Nephron (organoid): ENCODE data around the gene LHX3.

Source experiments
- H3K27ac Mint-ChIP-seq, 3 experiments: 2 replicates each; pipeline ENCODE4 v1.8.0; 2020; ENCODE audit warnings: mixed read lengths in 3 of 3, mild to moderate bottlenecking in 2 of 3, moderate library complexity in 1 of 3
- H3K27me3 Mint-ChIP-seq: 2 replicates; pipeline ENCODE4 v1.8.0; 2021; ENCODE audit warnings: low read depth, mild to moderate bottlenecking, moderate library complexity, mixed read lengths
- H3K36me3 Mint-ChIP-seq: 2 replicates; pipeline ENCODE4 v1.8.0; 2020; ENCODE audit warnings: low read depth, mixed read lengths
- H3K4me1 Mint-ChIP-seq: 2 replicates; pipeline ENCODE4 v1.8.0; 2020; ENCODE audit warnings: mixed read lengths
- H3K4me3 Mint-ChIP-seq, 3 experiments: 2 replicates each; pipeline ENCODE4 v1.8.0; 2020; ENCODE audit warnings: mild to moderate bottlenecking in 3 of 3, mixed read lengths in 3 of 3, moderate library complexity in 2 of 3
- H3K9me3 Mint-ChIP-seq: 2 replicates; pipeline ENCODE4 v1.8.0; 2020; ENCODE audit warnings: mixed read lengths
- TF ChIP-seq, protein P1 (sequence below), 3 experiments: fragments of 200-600 bp; sonication (generic); IDR thresholded peaks; one replicate each; pipeline ENCODE4 v1.5.0; 2021; ENCODE audit warnings: antibody characterized with exemption in 3 of 3; ENCODE audit not compliant: unreplicated experiment in 3 of 3

The LHX3 gene

DNA sequence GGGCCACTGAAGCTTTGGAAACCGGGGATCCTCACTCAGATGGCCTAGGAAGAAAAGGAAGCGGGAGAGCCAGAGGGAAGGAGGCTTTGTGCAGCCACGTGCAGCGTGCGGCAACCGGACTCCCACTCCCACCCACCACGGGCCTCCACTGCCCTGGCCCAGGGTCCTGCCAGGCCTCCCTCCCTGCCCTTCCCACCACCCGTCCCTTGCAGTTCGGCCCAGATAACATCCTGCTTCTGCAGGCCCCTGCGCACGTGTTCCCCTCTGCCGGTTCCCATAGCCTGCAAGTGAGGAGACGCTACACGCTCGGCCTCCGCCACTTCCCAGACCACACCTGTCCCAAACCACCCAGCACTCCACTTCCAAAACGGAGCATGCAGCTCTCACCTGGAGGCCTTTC, 4.3 kb upstream of the LHX3 start:
- Mint-ChIP-seq H3K36me3 (peaks cover 37% of the 10 kb centered on the region), H3K9me3 (no peaks in the 10 kb centered on the region), H3K27ac (no peak overlapping the region), H3K4me3 (no peak overlapping the region), H3K4me1 (peaks cover 20% of the 10 kb centered on the region), H3K27me3 (peaks cover 26% of the 10 kb centered on the region)
- TF ChIP-seq, protein P1, sequence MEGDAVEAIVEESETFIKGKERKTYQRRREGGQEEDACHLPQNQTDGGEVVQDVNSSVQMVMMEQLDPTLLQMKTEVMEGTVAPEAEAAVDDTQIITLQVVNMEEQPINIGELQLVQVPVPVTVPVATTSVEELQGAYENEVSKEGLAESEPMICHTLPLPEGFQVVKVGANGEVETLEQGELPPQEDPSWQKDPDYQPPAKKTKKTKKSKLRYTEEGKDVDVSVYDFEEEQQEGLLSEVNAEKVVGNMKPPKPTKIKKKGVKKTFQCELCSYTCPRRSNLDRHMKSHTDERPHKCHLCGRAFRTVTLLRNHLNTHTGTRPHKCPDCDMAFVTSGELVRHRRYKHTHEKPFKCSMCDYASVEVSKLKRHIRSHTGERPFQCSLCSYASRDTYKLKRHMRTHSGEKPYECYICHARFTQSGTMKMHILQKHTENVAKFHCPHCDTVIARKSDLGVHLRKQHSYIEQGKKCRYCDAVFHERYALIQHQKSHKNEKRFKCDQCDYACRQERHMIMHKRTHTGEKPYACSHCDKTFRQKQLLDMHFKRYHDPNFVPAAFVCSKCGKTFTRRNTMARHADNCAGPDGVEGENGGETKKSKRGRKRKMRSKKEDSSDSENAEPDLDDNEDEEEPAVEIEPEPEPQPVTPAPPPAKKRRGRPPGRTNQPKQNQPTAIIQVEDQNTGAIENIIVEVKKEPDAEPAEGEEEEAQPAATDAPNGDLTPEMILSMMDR (IDR thresholded peaks at IDR 0.05; ENCODE audit: unreplicated experiment in 3 of 3): no peak

DNA sequence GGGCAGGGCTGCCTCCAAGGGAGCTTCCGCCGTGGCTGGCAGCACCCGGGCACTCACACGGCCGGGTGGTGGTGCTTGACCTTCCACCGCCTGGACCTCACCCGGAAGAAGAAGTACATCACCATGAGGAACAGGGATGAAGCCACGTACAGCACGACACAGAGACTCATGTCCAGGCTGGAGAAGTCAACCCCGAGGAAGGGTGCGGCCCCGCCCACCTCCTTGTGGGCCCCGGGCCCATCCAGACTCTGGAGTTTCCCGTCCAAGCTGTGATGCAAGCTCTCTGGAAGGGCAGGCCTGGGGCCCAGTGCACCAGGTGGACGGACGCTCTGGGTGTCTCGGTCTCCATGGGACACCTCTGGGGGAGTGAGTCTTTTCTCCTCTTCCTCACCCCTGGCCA, 3.7 kb upstream of the LHX3 start:
- Mint-ChIP-seq H3K4me1 (peaks cover 20% of the 10 kb centered on the region), H3K27me3 (peaks cover 32% of the 10 kb centered on the region), H3K9me3 (no peaks in the 10 kb centered on the region), H3K36me3 (peaks cover 32% of the 10 kb centered on the region), H3K27ac (no peak overlapping the region), H3K4me3 (no peak overlapping the region)
- TF ChIP-seq, protein P1 (IDR thresholded peaks at IDR 0.05; ENCODE audit: unreplicated experiment in 3 of 3): no peak

DNA sequence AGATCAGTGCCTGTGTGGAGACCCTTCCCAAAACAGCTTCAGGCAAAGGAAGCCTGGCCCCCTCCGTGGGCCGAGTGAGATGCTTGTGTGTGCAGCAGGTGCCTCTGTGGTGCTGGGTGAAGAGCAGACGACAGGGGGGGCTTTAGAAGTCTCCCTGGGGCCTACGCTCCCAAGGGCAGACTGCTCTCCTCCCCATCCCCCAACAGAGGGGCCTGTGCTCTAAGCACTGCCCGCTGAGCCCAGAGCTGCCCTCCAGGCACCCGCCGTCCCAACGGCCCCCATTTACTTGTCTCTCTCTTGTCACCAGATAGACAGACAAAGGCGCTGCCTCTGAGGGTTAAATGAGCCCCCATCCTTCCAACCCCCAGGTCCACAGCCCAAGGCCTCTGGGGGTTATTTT, 2.7 kb upstream of the LHX3 start:
- TF ChIP-seq, protein P1 (IDR thresholded peaks at IDR 0.05; ENCODE audit: unreplicated experiment in 3 of 3): no peak
- H3K27ac Mint-ChIP-seq: no peak overlapping the region
- peaks cover 18% of the 10 kb centered on the region for H3K4me1 Mint-ChIP-seq
- peaks cover 21% of the 10 kb centered on the region for H3K36me3 Mint-ChIP-seq
- no peaks in the 10 kb centered on the region for H3K9me3 Mint-ChIP-seq
- H3K4me3 Mint-ChIP-seq: no peak overlapping the region
- peaks cover 40% of the 10 kb centered on the region for H3K27me3 Mint-ChIP-seq

DNA sequence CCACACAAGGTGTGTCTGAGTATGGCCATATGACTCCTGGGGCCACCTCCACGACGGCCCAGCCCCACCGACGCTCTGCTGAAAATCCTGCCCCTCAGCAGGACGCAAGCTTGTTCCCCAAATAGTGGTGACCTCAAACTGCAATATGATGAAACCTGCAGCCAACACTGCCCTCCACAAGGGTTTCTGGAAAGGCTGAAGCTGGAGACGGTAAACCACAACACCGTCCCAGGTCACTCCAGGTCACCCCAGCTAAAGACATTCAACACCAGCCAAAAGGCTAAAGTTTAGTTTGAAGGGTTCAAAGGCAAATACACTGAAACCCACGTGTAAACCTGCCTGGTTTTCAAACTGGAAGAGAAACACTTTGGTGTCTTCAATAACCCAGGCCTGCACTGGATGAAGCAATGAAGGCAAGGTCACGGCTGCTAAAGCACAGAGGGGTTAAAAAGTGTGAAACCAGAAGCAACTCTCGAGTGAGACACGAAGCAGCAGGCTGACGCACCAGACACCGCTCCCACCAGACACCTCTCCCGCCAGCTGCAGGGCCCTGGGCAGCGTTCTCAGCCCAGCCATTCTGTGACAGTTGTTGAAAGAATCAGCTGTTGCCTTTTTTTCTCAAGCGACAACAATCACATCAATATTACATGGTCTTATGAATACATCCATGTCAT, 1.8 kb upstream of the LHX3 start:
- peaks cover 15% of the 10 kb centered on the region for H3K4me1 Mint-ChIP-seq

DNA sequence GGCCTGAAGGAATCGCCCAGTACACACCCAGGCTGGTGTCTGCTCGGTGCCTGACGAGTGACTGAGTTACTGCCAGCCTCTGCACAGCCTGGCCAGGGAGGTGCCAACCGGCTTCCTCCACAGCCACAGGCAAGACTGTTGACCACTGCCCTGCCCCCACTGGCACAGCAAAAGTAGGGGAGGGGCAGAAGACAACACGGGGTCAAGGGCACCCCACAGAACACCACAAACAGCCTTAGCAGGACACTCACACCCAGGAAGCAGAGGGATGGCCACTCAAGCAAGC, 722 bp upstream of the LHX3 start:
- TF ChIP-seq, protein P1 (IDR thresholded peaks at IDR 0.05; ENCODE audit: unreplicated experiment in 3 of 3): no peak
- Mint-ChIP-seq H3K4me3 (no peak overlapping the region), H3K36me3 (peaks cover 13% of the 10 kb centered on the region), H3K27me3 (peaks cover 56% of the 10 kb centered on the region), H3K27ac (no peak overlapping the region), H3K4me1 (peaks cover 15% of the 10 kb centered on the region), H3K9me3 (no peaks in the 10 kb centered on the region)

More for the DNA sequence above, 1.8 kb upstream of the LHX3 start:
- TF ChIP-seq, protein P1 (IDR thresholded peaks at IDR 0.05; ENCODE audit: unreplicated experiment in 3 of 3): no peak
- Mint-ChIP-seq H3K36me3 (peaks cover 13% of the 10 kb centered on the region), H3K27me3 (peaks cover 46% of the 10 kb centered on the region), H3K27ac (no peak overlapping the region), H3K4me3 (no peak overlapping the region), H3K9me3 (no peaks in the 10 kb centered on the region)

DNA sequence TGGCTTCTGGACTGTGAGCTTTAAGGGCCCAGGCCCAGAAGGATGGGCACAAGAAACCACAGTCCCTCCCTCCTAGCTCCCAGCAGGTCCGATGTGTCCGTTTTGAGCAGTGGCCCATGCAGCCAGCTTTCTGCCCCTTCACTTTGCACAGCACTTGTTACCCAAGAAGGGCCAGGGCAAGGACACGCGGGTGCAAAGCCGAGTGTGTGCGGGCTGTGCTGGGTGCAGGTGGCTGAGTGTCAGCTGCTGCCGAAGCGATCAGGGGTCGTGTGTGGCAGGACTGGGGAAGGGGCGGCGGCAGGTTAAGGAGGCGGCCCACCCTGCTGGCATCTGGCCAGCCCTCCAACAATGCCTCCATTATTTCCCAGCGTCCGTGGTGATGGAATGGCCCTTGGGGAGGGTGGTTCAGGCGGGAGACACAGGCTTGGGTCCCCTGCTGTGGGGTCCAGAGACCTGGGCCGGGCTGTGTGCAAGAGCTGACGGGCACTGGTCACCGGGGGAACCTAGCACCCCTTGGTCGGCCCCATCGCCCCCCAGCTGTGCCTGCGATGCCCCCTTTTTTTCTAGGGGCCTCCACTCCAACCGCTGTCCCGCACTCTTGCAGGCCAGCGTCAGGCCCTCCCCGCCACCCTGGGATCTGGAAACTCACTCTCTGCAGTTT, 653 bp downstream of the LHX3 start:
- H3K4me3 Mint-ChIP-seq: no peak overlapping the region
- no peak overlapping the region for H3K27ac Mint-ChIP-seq
- no peaks in the 10 kb centered on the region for H3K9me3 Mint-ChIP-seq
- H3K27me3 Mint-ChIP-seq: peaks cover 70% of the 10 kb centered on the region
- peaks cover 15% of the 10 kb centered on the region for H3K4me1 Mint-ChIP-seq
- TF ChIP-seq, protein P1 (IDR thresholded peaks at IDR 0.05; ENCODE audit: unreplicated experiment in 3 of 3): no peak
- peaks cover 13% of the 10 kb centered on the region for H3K36me3 Mint-ChIP-seq
